NB4 (cell line): ENCODE results near the gene PEMT.
"Not testable (repeated sequence)": the region's sequence is repeated elsewhere in the genome, so short reads cannot be mapped to it uniquely, and the experiment has no call there.

Experiments
- DNase-seq: peaks from one replicate; pipeline ENCODE4 v3.0.0; 2010; ENCODE audit warnings: low read depth
- H3K4me3 ChIP-seq: one replicate; pipeline ENCODE4 v1.5.1; 2011; ENCODE audit warnings: mild to moderate bottlenecking, low read depth, low read length, moderate library complexity
- CTCF ChIP-seq: IDR thresholded peaks from one replicate; pipeline ENCODE4 v1.5.1; 2012; ENCODE audit warnings: low read depth, low read length
- MAX ChIP-seq: IDR thresholded peaks from 2 replicates; pipeline ENCODE4 v1.6.1; 2011; ENCODE audit warnings: low read depth, low read length
- MYC ChIP-seq: IDR thresholded peaks from 2 replicates; pipeline ENCODE4 v1.6.1; 2011; ENCODE audit warnings: low read depth, low read length
- POLR2A ChIP-seq: IDR thresholded peaks from 2 replicates; pipeline ENCODE4 v1.6.1; 2011; ENCODE audit warnings: mild to moderate bottlenecking; ENCODE audit not compliant: insufficient read length; ENCODE audit errors: extremely low read depth

The PEMT gene

GRCh38 chr17:17633310-17633709 lies 41.8 kb upstream of the PEMT start:
- H3K4me3 ChIP-seq, result no peak overlapping the region
- no peak for DNase-seq
- no peak for TF ChIP-seq CTCF
- no peak for TF ChIP-seq MYC
- TF ChIP-seq POLR2A, result no peak

GRCh38 chr17:17632690-17633089 lies 41.2 kb upstream of the PEMT start:
- not testable (repeated sequence) for DNase-seq, H3K4me3 ChIP-seq

GRCh38 chr17:17628388-17629008 lies 37.0 kb upstream of the PEMT start:
- no peak for TF ChIP-seq MYC
- TF ChIP-seq CTCF, result no peak
- no peak for TF ChIP-seq MAX
- H3K4me3 ChIP-seq, result no peak overlapping the region
- no peak for DNase-seq

GRCh38 chr17:17626840-17627239 lies 35.3 kb upstream of the PEMT start:
- DNase-seq, result no peak
- TF ChIP-seq MAX (no peak), CTCF (no peak), MYC (no peak), POLR2A (no peak)

GRCh38 chr17:17626151-17626805 lies 34.8 kb upstream of the PEMT start:
- DNase-seq, result no peak

More at GRCh38 chr17:17626840-17627239, 35.3 kb upstream of the PEMT start:
- H3K4me3 ChIP-seq, result no peak overlapping the region

GRCh38 chr17:17624741-17625140 lies 33.2 kb upstream of the PEMT start:
- no peak for DNase-seq
- TF ChIP-seq MAX, result no peak
- TF ChIP-seq POLR2A, result no peak
- TF ChIP-seq CTCF, result no peak
- TF ChIP-seq MYC, result no peak
- no peak overlapping the region for H3K4me3 ChIP-seq

More at GRCh38 chr17:17626151-17626805, 34.8 kb upstream of the PEMT start:
- H3K4me3 ChIP-seq, result no peak overlapping the region
- TF ChIP-seq MAX (no peak), POLR2A (no peak), CTCF (no peak), MYC (no peak)
